Measurements from ENCODE around the gene PDCD2.

DNA sequence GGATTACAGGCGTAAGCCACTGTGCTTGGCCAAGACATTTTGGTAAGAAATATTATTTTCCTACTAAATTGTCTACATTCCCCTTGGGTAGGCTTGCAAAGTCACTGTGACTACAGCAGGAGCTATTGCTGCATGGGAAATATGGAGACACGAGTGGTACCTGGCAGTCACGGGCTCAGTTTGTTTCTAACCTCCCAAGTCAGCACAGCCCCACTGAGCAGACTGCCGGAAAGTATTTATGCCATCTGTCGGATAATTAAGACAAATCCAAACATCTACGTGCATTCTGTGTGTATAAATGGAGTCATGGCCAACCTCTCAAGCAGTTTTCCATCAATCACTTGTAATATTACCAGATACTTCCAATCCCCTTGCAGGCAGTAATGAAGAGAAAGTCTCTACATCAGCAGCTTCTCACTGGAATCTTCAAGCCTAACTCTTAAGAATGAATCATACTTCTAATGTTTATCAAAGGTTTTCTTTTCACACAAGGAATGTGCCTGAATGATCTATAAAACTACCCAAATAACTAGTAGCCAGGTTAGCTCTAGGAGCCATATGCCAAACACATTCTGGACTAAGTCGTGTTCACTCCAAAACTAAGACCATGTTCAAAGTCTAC, 51.5 kb downstream of the PDCD2 start:
- TF ChIP-seq NFRKB (IDR thresholded peaks at IDR 0.05) (no peak), LEF1 (IDR thresholded peaks at IDR 0.05; ENCODE audit: borderline replicate concordance) (no peak), SP1 (IDR thresholded peaks at IDR 0.05) (no peak), ARNT (IDR thresholded peaks at IDR 0.05) (no peak), FOXA1 (IDR thresholded peaks at IDR 0.05) (no peak), ZNF384 (IDR thresholded peaks at IDR 0.05) (no peak), ELF4 (IDR thresholded peaks at IDR 0.05) (no peak), BHLHE40 (IDR thresholded peaks at IDR 0.05; ENCODE audit: borderline replicate concordance) (no peak), SUZ12 (IDR thresholded peaks at IDR 0.05) (no peak)

Measured in HEK293T (cell line).